WTC11 (cell line): ENCODE results near the gene RENBP. TPM values are rescaled to one million over a fixed set of nuclear protein-coding genes. Genes with fewer than 3 reads are reported as not detected.
A peak's percentile ranks its signal among the peaks of the same experiment; 100 is the strongest.

Experiments used
- ATAC-seq: fragments of 200-7000 bp; cut with Tn5 transposase; 2 replicates; pipeline ENCODE4 v1.10.0; 2021; ENCODE audit warnings: mild to moderate bottlenecking, moderate library complexity
- CTCF ChIA-PET: fragments of 300-600 bp; sonication (Branson Sonifier 250); formaldehyde crosslinking; loops from one replicate; lab custom pipeline; 2021; ENCODE audit warnings: antibody characterized with exemption; lab: Charles Lee
- POLR2A ChIA-PET: fragments of 350-600 bp; sonication (Branson Sonifier 250); formaldehyde crosslinking; loops from one replicate; lab custom pipeline; 2021; ENCODE audit warnings: antibody characterized with exemption; lab: Charles Lee
- DNase-seq: peaks from one replicate; pipeline ENCODE4 v3.0.0; 2021; ENCODE audit warnings: low spot score
- H3K27ac Mint-ChIP-seq: 2 replicates; pipeline ENCODE4 v1.8.0; 2021; ENCODE audit warnings: mixed read lengths
- H3K27me3 Mint-ChIP-seq: 2 replicates; pipeline ENCODE4 v1.8.0; 2021; ENCODE audit warnings: low read depth, mild to moderate bottlenecking, moderate library complexity, mixed read lengths
- H3K36me3 Mint-ChIP-seq: 2 replicates; pipeline ENCODE4 v1.8.0; 2021; ENCODE audit warnings: mixed read lengths
- H3K4me1 Mint-ChIP-seq: 2 replicates; pipeline ENCODE4 v1.8.0; 2022; ENCODE audit warnings: mixed read lengths
- H3K4me3 Mint-ChIP-seq: 2 replicates; pipeline ENCODE4 v1.8.0; 2021; ENCODE audit warnings: mild to moderate bottlenecking, moderate library complexity, mixed read lengths
- H3K9me3 Mint-ChIP-seq: 2 replicates; pipeline ENCODE4 v1.8.0; 2021; ENCODE audit warnings: mixed read lengths
- EMX1 ChIP-seq: fragments of 250-450 bp; sonication (Bioruptor Pico); IDR thresholded peaks from 2 replicates; pipeline ENCODE4 v1.8.0; 2021; ENCODE audit warnings: mild to moderate bottlenecking
- ESRRA ChIP-seq: sonication (generic); formaldehyde crosslinking; IDR thresholded peaks from 2 replicates; pipeline ENCODE4 v1.8.1; 2022; ENCODE audit warnings: mild to moderate bottlenecking, missing genetic modification reagents, borderline replicate concordance
- JAZF1 ChIP-seq: fragments of 250-450 bp; sonication (Bioruptor Pico); IDR thresholded peaks from 2 replicates; pipeline ENCODE4 v1.9.0; 2021; ENCODE audit warnings: moderate library complexity, mild to moderate bottlenecking, inconsistent platforms
- KAT7 ChIP-seq: sonication (generic); formaldehyde crosslinking; IDR thresholded peaks from 2 replicates; pipeline ENCODE4 v1.8.1; 2023; ENCODE audit warnings: missing genetic modification reagents, mild to moderate bottlenecking, borderline replicate concordance
- MYBL2 ChIP-seq: sonication (generic); formaldehyde crosslinking; IDR thresholded peaks from 2 replicates; pipeline ENCODE4 v1.8.1; 2023; ENCODE audit warnings: mild to moderate bottlenecking, moderate library complexity, missing genetic modification reagents
- OVOL2 ChIP-seq: fragments of 250-450 bp; sonication (Bioruptor Pico); IDR thresholded peaks from 2 replicates; pipeline ENCODE4 v1.9.0; 2021; ENCODE audit warnings: mild to moderate bottlenecking, borderline replicate concordance
- SMAD3 ChIP-seq: sonication (generic); formaldehyde crosslinking; IDR thresholded peaks from 2 replicates; pipeline ENCODE4 v1.8.0; 2022; ENCODE audit warnings: missing genetic modification reagents, mild to moderate bottlenecking, borderline replicate concordance
- SOX15 ChIP-seq: fragments of 250-450 bp; sonication (Bioruptor Pico); IDR thresholded peaks from 2 replicates; pipeline ENCODE4 v1.9.0; 2021; ENCODE audit warnings: mild to moderate bottlenecking
- TEAD1 ChIP-seq: sonication (generic); formaldehyde crosslinking; IDR thresholded peaks from 2 replicates; pipeline ENCODE4 v1.8.0; 2022; ENCODE audit warnings: mild to moderate bottlenecking, missing genetic modification reagents
- TP53 ChIP-seq: sonication (generic); formaldehyde crosslinking; IDR thresholded peaks from 2 replicates; pipeline ENCODE4 v1.8.1; 2023; ENCODE audit warnings: mild to moderate bottlenecking, missing genetic modification reagents
- ZNF121 ChIP-seq: sonication (generic); formaldehyde crosslinking; IDR thresholded peaks from 2 replicates; pipeline ENCODE4 v1.8.0; 2023; ENCODE audit warnings: missing genetic modification reagents
- ZNF317 ChIP-seq: sonication (generic); formaldehyde crosslinking; IDR thresholded peaks from 2 replicates; pipeline ENCODE4 v1.8.1; 2023; ENCODE audit warnings: low read depth, mild to moderate bottlenecking, moderate library complexity, missing genetic modification reagents, borderline replicate concordance
- ZNF416 ChIP-seq: fragments of 250-450 bp; sonication (Bioruptor Pico); IDR thresholded peaks from 2 replicates; pipeline ENCODE4 v1.9.0; 2021; ENCODE audit warnings: mild to moderate bottlenecking, inconsistent platforms
- total RNA-seq: library from RNA; stranded (reverse); gene quantifications from 3 replicates; pipeline ENCODE4 v1.2.3, GENCODE V29; 2021
- TF ChIP-seq, protein P1 (sequence below): sonication (generic); formaldehyde crosslinking; IDR thresholded peaks from 2 replicates; pipeline ENCODE4 v1.8.1; 2023; ENCODE audit warnings: mild to moderate bottlenecking, missing genetic modification reagents, moderate library complexity
- TF ChIP-seq, protein P2 (sequence below): fragments of 250-450 bp; sonication (Bioruptor Pico); IDR thresholded peaks from 2 replicates; pipeline ENCODE4 v1.8.0; 2021; ENCODE audit warnings: mild to moderate bottlenecking
- TF ChIP-seq, protein P3 (sequence below): fragments of 250-450 bp; sonication (Bioruptor Pico); conservative IDR thresholded peaks from 2 replicates; pipeline ENCODE4 v1.9.0; 2021; ENCODE audit warnings: mild to moderate bottlenecking
- TF ChIP-seq, protein P4 (sequence below): fragments of 200-600 bp; IDR thresholded peaks from 2 replicates; pipeline ENCODE4 v1.8.0; 2022; ENCODE audit warnings: antibody characterized with exemption
- TF ChIP-seq, protein P5 (sequence below): sonication (generic); formaldehyde crosslinking; IDR thresholded peaks from 2 replicates; pipeline ENCODE4 v1.8.1; 2023; ENCODE audit warnings: mild to moderate bottlenecking, missing genetic modification reagents

The RENBP gene
- total RNA-seq, 1 experiment from 2014 or later: 14.0 TPM

DNA sequence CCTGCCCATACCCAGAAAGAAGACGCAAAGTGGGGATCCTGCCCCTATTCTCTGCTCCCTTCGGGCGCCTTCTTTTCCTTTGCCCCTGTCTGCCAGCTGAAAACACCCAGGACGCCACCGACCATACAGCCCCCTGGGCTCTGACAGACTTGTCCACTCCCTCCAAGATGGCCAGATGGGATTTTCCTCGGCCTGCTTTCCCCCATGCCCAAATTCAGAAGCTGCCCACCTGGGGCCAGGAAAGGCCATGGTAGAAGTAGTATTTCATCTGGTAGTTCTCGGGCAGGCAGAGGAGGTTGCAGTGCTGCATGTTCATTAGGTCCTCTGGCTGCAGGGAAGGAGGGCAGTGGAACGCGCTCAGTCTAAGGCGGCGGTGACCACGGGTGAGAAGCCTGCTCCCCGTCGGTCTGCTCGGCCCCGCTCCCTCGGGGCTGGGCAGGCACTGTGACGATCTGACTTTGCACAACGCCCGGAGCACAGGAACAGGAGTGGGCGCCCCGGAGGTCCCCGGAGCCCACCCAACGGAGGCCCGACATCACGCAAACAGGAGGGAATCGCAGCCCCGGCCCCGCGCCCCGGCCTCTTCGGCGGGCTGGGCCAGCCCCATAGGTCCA is 10.2 kb downstream of the RENBP start:
- no peak for TF ChIP-seq ESRRA
- no peak for TF ChIP-seq ZNF121 (CRISPR knock-in tag)
- TF ChIP-seq OVOL2 (CRISPR knock-in tag): no peak
- TF ChIP-seq, protein P1, sequence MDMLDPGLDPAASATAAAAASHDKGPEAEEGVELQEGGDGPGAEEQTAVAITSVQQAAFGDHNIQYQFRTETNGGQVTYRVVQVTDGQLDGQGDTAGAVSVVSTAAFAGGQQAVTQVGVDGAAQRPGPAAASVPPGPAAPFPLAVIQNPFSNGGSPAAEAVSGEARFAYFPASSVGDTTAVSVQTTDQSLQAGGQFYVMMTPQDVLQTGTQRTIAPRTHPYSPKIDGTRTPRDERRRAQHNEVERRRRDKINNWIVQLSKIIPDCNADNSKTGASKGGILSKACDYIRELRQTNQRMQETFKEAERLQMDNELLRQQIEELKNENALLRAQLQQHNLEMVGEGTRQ (CRISPR knock-in tag): no peak
- TF ChIP-seq TP53 (CRISPR knock-in tag): no peak
- no peak for TF ChIP-seq SMAD3 (CRISPR knock-in tag)
- no peak for TF ChIP-seq KAT7 (CRISPR knock-in tag)
- TF ChIP-seq, protein P2, sequence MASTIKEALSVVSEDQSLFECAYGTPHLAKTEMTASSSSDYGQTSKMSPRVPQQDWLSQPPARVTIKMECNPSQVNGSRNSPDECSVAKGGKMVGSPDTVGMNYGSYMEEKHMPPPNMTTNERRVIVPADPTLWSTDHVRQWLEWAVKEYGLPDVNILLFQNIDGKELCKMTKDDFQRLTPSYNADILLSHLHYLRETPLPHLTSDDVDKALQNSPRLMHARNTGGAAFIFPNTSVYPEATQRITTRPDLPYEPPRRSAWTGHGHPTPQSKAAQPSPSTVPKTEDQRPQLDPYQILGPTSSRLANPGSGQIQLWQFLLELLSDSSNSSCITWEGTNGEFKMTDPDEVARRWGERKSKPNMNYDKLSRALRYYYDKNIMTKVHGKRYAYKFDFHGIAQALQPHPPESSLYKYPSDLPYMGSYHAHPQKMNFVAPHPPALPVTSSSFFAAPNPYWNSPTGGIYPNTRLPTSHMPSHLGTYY: no peak
- no peak for TF ChIP-seq TEAD1
- no peak for TF ChIP-seq ZNF416 (CRISPR knock-in tag)
- TF ChIP-seq, protein P3, sequence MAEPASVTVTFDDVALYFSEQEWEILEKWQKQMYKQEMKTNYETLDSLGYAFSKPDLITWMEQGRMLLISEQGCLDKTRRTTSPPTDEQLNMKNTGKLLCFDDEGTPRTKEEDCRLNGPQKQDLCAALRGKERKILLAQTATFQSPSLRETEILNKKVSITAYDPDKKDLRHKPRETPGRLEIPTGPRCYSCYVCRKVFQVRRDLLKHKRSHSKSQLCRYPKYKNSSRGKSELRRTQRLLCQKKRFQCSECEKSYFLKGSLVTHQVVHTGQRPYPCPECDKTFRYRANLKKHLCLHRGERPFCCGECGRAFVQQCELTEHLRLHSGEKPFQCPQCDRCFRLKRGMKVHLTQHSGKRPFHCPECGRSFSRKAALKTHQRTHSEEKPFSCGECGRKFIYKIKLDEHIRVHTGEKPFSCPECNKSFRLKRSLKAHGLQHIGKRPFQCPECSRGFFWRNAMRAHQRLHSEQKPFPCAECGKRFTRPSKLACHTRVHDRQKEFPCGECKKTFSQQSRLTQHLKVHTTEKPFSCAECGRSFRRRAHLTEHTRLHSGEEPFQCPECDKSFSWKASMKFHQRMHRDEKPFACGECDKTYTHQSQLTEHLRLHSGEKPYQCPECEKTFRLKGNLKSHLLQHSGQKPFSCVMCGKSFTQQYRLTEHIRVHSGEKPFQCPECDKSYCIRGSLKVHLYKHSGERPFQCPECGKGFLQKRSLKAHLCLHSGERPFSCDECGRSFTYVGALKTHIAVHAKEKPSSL (CRISPR knock-in tag): no peak
- TF ChIP-seq MYBL2: no peak
- no peak for TF ChIP-seq SOX15 (CRISPR knock-in tag)
- no peak for TF ChIP-seq ZNF317
- Mint-ChIP-seq H3K27me3 (no peaks in the 10 kb centered on the region), H3K9me3 (no peaks in the 10 kb centered on the region), H3K36me3 (peaks cover 6% of the 10 kb centered on the region), H3K27ac (no peak overlapping the region), H3K4me1 (0 out of 2 replicates have a peak, but pooled peaks cover 9% of the 10 kb centered on the region), H3K4me3 (peak overlapping the region; percentile 81)
- POLR2A ChIA-PET: interaction anchor here (1.2 kb wide), 1 partner anchor 15 kb away, joined by 3 read pairs; no protein-coding TSS in a partner anchor
- no peak for ATAC-seq
- CTCF ChIA-PET: interaction anchor here (0.9 to 1.4 kb wide), 3 partner anchors 12 to 63 kb away, joined by 3 to 8 read pairs (median 3); no protein-coding TSS in a partner anchor
- DNase-seq: no peak

DNA sequence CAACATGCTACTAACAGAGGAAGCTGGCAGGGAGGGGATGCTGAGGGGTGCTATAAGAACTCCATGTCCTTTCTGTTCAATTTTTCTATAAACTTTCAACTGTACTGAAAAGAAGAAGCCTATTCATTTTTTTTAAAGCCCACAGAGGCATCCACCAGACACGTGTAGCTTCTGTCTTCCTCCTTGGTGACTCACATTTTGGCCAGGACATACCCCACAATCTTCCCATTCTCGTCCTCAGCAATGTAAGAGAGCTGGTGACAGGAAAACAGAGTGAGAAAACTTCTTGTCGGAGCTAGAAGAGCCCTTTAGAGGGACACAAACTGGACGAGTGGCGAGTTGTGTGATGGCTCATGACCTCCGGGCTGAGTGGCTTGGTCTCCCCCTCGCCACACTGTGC is 10.7 kb downstream of the RENBP start:
- TF ChIP-seq JAZF1: no peak
- TF ChIP-seq, protein P4, sequence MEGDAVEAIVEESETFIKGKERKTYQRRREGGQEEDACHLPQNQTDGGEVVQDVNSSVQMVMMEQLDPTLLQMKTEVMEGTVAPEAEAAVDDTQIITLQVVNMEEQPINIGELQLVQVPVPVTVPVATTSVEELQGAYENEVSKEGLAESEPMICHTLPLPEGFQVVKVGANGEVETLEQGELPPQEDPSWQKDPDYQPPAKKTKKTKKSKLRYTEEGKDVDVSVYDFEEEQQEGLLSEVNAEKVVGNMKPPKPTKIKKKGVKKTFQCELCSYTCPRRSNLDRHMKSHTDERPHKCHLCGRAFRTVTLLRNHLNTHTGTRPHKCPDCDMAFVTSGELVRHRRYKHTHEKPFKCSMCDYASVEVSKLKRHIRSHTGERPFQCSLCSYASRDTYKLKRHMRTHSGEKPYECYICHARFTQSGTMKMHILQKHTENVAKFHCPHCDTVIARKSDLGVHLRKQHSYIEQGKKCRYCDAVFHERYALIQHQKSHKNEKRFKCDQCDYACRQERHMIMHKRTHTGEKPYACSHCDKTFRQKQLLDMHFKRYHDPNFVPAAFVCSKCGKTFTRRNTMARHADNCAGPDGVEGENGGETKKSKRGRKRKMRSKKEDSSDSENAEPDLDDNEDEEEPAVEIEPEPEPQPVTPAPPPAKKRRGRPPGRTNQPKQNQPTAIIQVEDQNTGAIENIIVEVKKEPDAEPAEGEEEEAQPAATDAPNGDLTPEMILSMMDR: no peak
- no peak for TF ChIP-seq MYBL2
- TF ChIP-seq EMX1 (CRISPR knock-in tag): no peak
- TF ChIP-seq, protein P5, sequence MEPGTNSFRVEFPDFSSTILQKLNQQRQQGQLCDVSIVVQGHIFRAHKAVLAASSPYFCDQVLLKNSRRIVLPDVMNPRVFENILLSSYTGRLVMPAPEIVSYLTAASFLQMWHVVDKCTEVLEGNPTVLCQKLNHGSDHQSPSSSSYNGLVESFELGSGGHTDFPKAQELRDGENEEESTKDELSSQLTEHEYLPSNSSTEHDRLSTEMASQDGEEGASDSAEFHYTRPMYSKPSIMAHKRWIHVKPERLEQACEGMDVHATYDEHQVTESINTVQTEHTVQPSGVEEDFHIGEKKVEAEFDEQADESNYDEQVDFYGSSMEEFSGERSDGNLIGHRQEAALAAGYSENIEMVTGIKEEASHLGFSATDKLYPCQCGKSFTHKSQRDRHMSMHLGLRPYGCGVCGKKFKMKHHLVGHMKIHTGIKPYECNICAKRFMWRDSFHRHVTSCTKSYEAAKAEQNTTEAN (CRISPR knock-in tag): no peak
- TF ChIP-seq, all 79 proteins: peak for 0
- no peak overlapping the region for H3K27ac Mint-ChIP-seq
- peaks cover 12% of the 10 kb centered on the region for H3K4me1 Mint-ChIP-seq
- POLR2A ChIA-PET: no interaction called here
- CTCF ChIA-PET: interaction anchor here (1.2 to 1.4 kb wide), 2 partner anchors 11 to 13 kb away, joined by 3 to 4 read pairs; no protein-coding TSS in a partner anchor
- DNase-seq (no peak), ATAC-seq (no peak)
- H3K4me3 Mint-ChIP-seq: peak overlapping the region; percentile 81
- H3K27me3 Mint-ChIP-seq: no peaks in the 10 kb centered on the region
- H3K36me3 Mint-ChIP-seq: peaks cover 6% of the 10 kb centered on the region
- no peaks in the 10 kb centered on the region for H3K9me3 Mint-ChIP-seq
